ENCODE results near the gene ATL2. TPM values are rescaled to one million over a fixed set of nuclear protein-coding genes. Genes with fewer than 3 reads are reported as not detected.

The ATL2 gene
- total RNA-seq, 1 donor from 2014 or later, result 72.9 TPM

- no peaks in the 10 kb centered on the region for H3K27me3 Mint-ChIP-seq (ENCODE audit: low read depth)
- no peak for TF ChIP-seq CTCF (conservative IDR thresholded peaks at IDR 0.05)
- H3K9me3 Mint-ChIP-seq, result peaks cover 16% of the 10 kb centered on the region
- H3K4me1 Mint-ChIP-seq, result peaks cover 9% of the 10 kb centered on the region
- DNase-seq (ENCODE audit: low read depth, low spot score), result no peak
- H3K27ac Mint-ChIP-seq (ENCODE audit: unreplicated experiment), result no peak overlapping the region
- peaks cover 9% of the 10 kb centered on the region for H3K36me3 Mint-ChIP-seq (ENCODE audit: low read depth)
- no peak overlapping the region for H3K4me3 Mint-ChIP-seq
Observed at GRCh38 chr2:38409156-38410102, 32.4 kb upstream of the ATL2 start.

GRCh38 chr2:38407111-38407682 is 30.1 kb upstream of the ATL2 start:
- peaks cover 5% of the 10 kb centered on the region for H3K9me3 Mint-ChIP-seq
- TF ChIP-seq CTCF (conservative IDR thresholded peaks at IDR 0.05), result no peak
- no peak overlapping the region for H3K4me3 Mint-ChIP-seq
- peaks cover 4% of the 10 kb centered on the region for H3K36me3 Mint-ChIP-seq (ENCODE audit: low read depth)
- peaks cover 9% of the 10 kb centered on the region for H3K4me1 Mint-ChIP-seq
- H3K27me3 Mint-ChIP-seq (ENCODE audit: low read depth), result no peaks in the 10 kb centered on the region
- DNase-seq (ENCODE audit: low read depth, low spot score), result no peak
- H3K27ac Mint-ChIP-seq (ENCODE audit: unreplicated experiment), result no peak overlapping the region

GRCh38 chr2:38406597-38407110 is 29.6 kb upstream of the ATL2 start:
- H3K27me3 Mint-ChIP-seq (ENCODE audit: low read depth), result no peaks in the 10 kb centered on the region
- peaks cover 6% of the 10 kb centered on the region for H3K36me3 Mint-ChIP-seq (ENCODE audit: low read depth)
- H3K9me3 Mint-ChIP-seq, result peaks cover 7% of the 10 kb centered on the region
- no peak overlapping the region for H3K4me3 Mint-ChIP-seq
- peaks cover 9% of the 10 kb centered on the region for H3K4me1 Mint-ChIP-seq
- DNase-seq (ENCODE audit: low read depth, low spot score), result no peak
- H3K27ac Mint-ChIP-seq (ENCODE audit: unreplicated experiment), result no peak overlapping the region
- TF ChIP-seq CTCF (conservative IDR thresholded peaks at IDR 0.05), result no peak

GRCh38 chr2:38405917-38406596 is 29.0 kb upstream of the ATL2 start:
- H3K27me3 Mint-ChIP-seq (ENCODE audit: low read depth), result no peaks in the 10 kb centered on the region
- H3K36me3 Mint-ChIP-seq (ENCODE audit: low read depth), result peaks cover 6% of the 10 kb centered on the region
- DNase-seq (ENCODE audit: low read depth, low spot score), result no peak
- no peak for TF ChIP-seq CTCF (conservative IDR thresholded peaks at IDR 0.05)
- no peak overlapping the region for H3K27ac Mint-ChIP-seq (ENCODE audit: unreplicated experiment)
- H3K4me1 Mint-ChIP-seq, result peaks cover 9% of the 10 kb centered on the region
- peaks cover 9% of the 10 kb centered on the region for H3K9me3 Mint-ChIP-seq
- H3K4me3 Mint-ChIP-seq, result no peak overlapping the region

GRCh38 chr2:38400513-38400912 is 23.4 kb upstream of the ATL2 start:
- no peaks in the 10 kb centered on the region for H3K4me1 Mint-ChIP-seq
- TF ChIP-seq CTCF (conservative IDR thresholded peaks at IDR 0.05), result no peak
- H3K27me3 Mint-ChIP-seq (ENCODE audit: low read depth), result no peaks in the 10 kb centered on the region
- H3K27ac Mint-ChIP-seq (ENCODE audit: unreplicated experiment), result no peak overlapping the region
- H3K4me3 Mint-ChIP-seq, result no peak overlapping the region
- peaks cover 6% of the 10 kb centered on the region for H3K36me3 Mint-ChIP-seq (ENCODE audit: low read depth)
- DNase-seq (ENCODE audit: low read depth, low spot score), result no peak
- peaks cover 17% of the 10 kb centered on the region for H3K9me3 Mint-ChIP-seq
